Gastrocnemius medialis (tissue), 4 donors: Measurements from ENCODE around the gene CLCA2.

Source experiments
- POLR2A ChIP-seq, 2 donors: fragments of 450-650 bp; IDR thresholded peaks; one replicate each; pipeline ENCODE4 v1.6.1; 2017; ENCODE audit warnings: antibody characterized with exemption in 2 of 2, mild to moderate bottlenecking in 2 of 2, moderate library complexity in 2 of 2
- TF ChIP-seq, protein P1 (sequence below), 5 experiments: fragments of 450-650 bp in 3 of 5; fragments of 200-600 bp in 2 of 5; sonication (generic) in 2 of 5; IDR thresholded peaks in 4 of 5; conservative IDR thresholded peaks in 1 of 5; 1 replicate in 4 of 5; 2 replicates in 1 of 5; pipeline ENCODE4 v1.5.1; 2016 to 2019; ENCODE audit warnings: antibody characterized with exemption in 5 of 5, mild to moderate bottlenecking in 3 of 5, moderate library complexity in 3 of 5

DNA sequence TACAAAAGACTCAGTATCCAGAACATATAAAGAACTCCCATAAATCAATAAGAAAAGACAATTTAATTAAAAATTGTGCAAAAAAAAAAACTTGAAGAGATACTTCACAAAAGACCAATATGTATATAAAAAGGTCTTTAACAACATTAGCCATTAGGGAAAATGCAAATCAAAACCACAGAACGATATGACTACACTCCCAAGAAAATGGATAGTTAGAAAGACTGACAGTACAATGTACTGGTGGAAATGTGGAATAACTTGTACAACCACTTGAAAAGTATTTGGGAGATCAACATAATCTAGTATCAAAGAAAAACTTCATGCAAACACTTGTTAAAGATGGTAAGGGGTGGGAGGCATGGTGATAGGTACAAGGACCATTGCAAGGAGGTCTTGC is 40.8 kb downstream of the CLCA2 start:
- no peak for TF ChIP-seq POLR2A (IDR thresholded peaks at IDR 0.05)
- TF ChIP-seq, protein P1, sequence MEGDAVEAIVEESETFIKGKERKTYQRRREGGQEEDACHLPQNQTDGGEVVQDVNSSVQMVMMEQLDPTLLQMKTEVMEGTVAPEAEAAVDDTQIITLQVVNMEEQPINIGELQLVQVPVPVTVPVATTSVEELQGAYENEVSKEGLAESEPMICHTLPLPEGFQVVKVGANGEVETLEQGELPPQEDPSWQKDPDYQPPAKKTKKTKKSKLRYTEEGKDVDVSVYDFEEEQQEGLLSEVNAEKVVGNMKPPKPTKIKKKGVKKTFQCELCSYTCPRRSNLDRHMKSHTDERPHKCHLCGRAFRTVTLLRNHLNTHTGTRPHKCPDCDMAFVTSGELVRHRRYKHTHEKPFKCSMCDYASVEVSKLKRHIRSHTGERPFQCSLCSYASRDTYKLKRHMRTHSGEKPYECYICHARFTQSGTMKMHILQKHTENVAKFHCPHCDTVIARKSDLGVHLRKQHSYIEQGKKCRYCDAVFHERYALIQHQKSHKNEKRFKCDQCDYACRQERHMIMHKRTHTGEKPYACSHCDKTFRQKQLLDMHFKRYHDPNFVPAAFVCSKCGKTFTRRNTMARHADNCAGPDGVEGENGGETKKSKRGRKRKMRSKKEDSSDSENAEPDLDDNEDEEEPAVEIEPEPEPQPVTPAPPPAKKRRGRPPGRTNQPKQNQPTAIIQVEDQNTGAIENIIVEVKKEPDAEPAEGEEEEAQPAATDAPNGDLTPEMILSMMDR (IDR thresholded peaks at IDR 0.05 in 4 of 5, conservative IDR thresholded peaks at IDR 0.05 in 1 of 5) = no peak
